Dedifferentiated amniotic fluid mesenchymal stem cell (primary cell): ENCODE measurements around the gene SLC17A4.

ENCODE experiments used
- DNase-seq: peaks from one replicate; pipeline ENCODE4 v3.0.0-alpha.2; 2016; ENCODE audit errors: extremely low spot score

Gene SLC17A4

DNA sequence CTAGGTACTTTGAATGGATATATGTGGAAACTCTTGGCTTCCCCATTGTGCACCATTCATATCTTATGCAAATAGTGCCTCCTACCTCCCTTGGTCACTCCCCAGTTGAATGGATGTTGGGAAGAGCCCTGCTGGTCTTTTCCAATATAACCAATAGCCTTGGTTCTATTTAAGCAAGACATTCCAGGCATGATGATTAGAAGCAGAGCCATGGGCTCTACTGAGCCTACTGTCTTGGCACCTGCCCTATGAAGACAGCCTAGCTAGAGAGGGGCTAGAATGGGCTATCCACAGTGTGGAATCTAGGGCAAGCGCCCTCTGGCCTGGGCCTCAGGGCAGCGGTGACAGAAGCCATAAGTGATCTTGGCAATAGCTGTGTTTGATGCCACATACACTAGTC is 61.7 kb downstream of the SLC17A4 start:
- DNase-seq = no peak

DNA sequence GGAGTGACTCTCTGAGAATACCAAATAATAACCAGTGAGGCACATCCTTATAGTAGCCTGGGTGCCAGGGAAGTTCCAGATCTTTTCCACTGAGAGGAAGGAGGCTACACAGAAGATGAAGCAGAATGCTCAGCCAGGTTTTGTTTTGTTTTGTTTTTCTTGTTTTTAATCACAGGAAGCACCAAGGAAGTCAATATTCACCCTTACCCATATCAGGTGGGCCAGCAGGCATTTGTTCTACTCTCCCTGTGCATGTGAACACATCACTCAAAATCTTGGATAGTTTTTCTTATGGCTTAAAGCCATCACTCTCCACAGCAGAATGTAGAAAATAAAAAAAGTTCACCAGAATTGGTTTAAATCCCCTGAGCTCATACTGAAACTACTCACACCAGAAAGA is 66.8 kb downstream of the SLC17A4 start:
- no peak for DNase-seq

DNA sequence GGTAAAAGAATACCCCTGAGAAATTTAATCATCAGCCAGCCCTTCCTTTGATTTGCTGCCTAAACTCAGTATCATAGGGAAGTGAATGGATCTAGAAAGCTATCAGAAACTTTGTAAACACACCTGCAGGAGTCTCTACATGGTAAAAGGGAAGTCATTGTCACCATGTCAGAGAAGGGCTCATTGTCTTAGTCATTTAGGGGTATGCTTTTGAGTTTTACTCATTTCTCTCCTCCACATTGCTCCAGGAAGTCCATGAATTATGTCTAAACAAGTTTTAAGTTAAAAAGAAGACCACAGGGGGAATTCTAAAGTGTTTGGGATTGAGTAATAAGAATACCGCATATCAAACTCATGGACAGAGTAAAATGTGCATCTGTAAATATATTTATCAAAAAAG is 74.8 kb downstream of the SLC17A4 start:
- DNase-seq = no peak

DNA sequence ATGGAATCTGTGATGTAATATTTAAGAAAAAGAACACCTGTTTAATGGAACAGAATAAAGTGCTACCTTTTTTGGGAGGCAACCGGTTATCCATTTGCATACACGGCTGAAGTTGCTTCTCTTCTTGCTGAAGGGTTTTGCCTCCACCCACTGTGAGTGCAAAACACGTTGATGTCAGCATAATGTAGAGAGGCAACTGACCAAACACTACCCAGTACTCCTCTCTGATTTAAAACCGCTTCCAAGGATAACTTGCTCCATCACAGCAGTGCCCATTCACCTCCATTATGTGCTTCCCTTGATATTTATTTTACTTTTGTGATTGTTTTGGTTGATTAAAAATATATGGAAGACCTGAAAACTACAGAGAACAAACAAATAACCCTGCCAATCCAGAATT is 75.9 kb downstream of the SLC17A4 start:
- no peak for DNase-seq
